H1 (cell line): Measurements from ENCODE around the gene NFATC1.

Experiments used
- CEBPB ChIP-seq: IDR thresholded peaks from 2 replicates; pipeline ENCODE4 v1.6.1; 2012; ENCODE audit warnings: low read depth, low read length
- CHD2 ChIP-seq: IDR thresholded peaks from 2 replicates; pipeline ENCODE4 v1.6.1; 2012; ENCODE audit warnings: low read length, improper control_type of control experiment
- CTCF ChIP-seq, 3 experiments: IDR thresholded peaks; 1 replicate in 2 of 3; 2 replicates in 1 of 3; pipeline versions ENCODE4 v1.5.1 to v1.6.1; 2011; ENCODE audit warnings: low read length in 3 of 3, mild to moderate bottlenecking in 3 of 3, inconsistent platforms in 2 of 3, low read depth in 1 of 3, moderate library complexity in 1 of 3; ENCODE audit not compliant: insufficient read depth in 1 of 3; ENCODE audit errors: control extremely low read depth in 1 of 3
- EP300 ChIP-seq, 2 experiments: IDR thresholded peaks; 1 replicate in 1 of 2; 2 replicates in 1 of 2; pipeline ENCODE4 v1.6.1; 2011 to 2012; ENCODE audit warnings: low read depth in 2 of 2, low read length in 2 of 2, mild to moderate bottlenecking in 2 of 2, borderline replicate concordance in 1 of 2, inconsistent platforms in 1 of 2, moderate library complexity in 1 of 2
- GABPA ChIP-seq: IDR thresholded peaks from 2 replicates; pipeline ENCODE4 v1.6.1; 2011; ENCODE audit warnings: mild to moderate bottlenecking, low read length, moderate library complexity, borderline replicate concordance; ENCODE audit not compliant: insufficient read depth
- GTF2F1 ChIP-seq: IDR thresholded peaks from 2 replicates; pipeline ENCODE4 v1.6.1; 2012; ENCODE audit warnings: low read depth, low read length, improper control_type of control experiment, borderline replicate concordance
- POLR2A ChIP-seq, 2 experiments: IDR thresholded peaks; 1 replicate in 1 of 2; 2 replicates in 1 of 2; pipeline ENCODE4 v1.6.1; 2011; ENCODE audit warnings: low read depth in 2 of 2, low read length in 2 of 2, mild to moderate bottlenecking in 2 of 2; ENCODE audit errors: control extremely low read depth in 1 of 2
- RAD21 ChIP-seq, 2 experiments: IDR thresholded peaks in 1 of 2; conservative IDR thresholded peaks in 1 of 2; 2 replicates each; pipeline ENCODE4 v1.6.1; 2011; ENCODE audit warnings: low read depth in 2 of 2, low read length in 2 of 2, improper control_type of control experiment in 1 of 2, inconsistent platforms in 1 of 2, mild to moderate bottlenecking in 1 of 2, moderate library complexity in 1 of 2
- RFX5 ChIP-seq: IDR thresholded peaks from 2 replicates; pipeline ENCODE4 v1.6.1; 2011; ENCODE audit warnings: low read depth, low read length, improper control_type of control experiment, borderline replicate concordance
- RXRA ChIP-seq: IDR thresholded peaks from 2 replicates; pipeline ENCODE4 v1.6.1; 2011; ENCODE audit warnings: low read depth, mild to moderate bottlenecking, low read length, moderate library complexity; ENCODE audit not compliant: insufficient read depth
- SP1 ChIP-seq: IDR thresholded peaks from 2 replicates; pipeline ENCODE4 v1.6.1; 2011; ENCODE audit warnings: low read depth, low read length

GRCh38 chr18:79379251-79379905 is 16.4 kb upstream of the NFATC1 start:
- TF ChIP-seq CTCF (IDR thresholded peaks at IDR 0.05; ENCODE audit: control extremely low read depth in 1 of 3, insufficient read depth in 1 of 3, low read depth in 1 of 3, low read length in 3 of 3) = no peak
- no peak for TF ChIP-seq EP300 (IDR thresholded peaks at IDR 0.05; ENCODE audit: borderline replicate concordance in 1 of 2, low read depth in 2 of 2, low read length in 2 of 2)
- no peak for TF ChIP-seq CEBPB
- no peak for TF ChIP-seq RFX5
- no peak for TF ChIP-seq POLR2A (IDR thresholded peaks at IDR 0.05; ENCODE audit: control extremely low read depth in 1 of 2, low read depth in 2 of 2, low read length in 2 of 2)
- TF ChIP-seq GTF2F1 = no peak
- no peak for TF ChIP-seq CHD2
- no peak for TF ChIP-seq RAD21 (IDR thresholded peaks at IDR 0.05 in 1 of 2, conservative IDR thresholded peaks at IDR 0.05 in 1 of 2; ENCODE audit: low read depth in 2 of 2, low read length in 2 of 2)
- no peak for TF ChIP-seq SP1
- TF ChIP-seq RXRA = no peak
- no peak for TF ChIP-seq GABPA
